RWPE1 (cell line): ENCODE results near the gene MBTPS1.

Experiments used
- CTCF ChIA-PET: fragments of 350-600 bp; sonication (Branson Sonifier 250); formaldehyde crosslinking; extraction: SDS; loops from one replicate; lab custom pipeline; 2021; lab: Yijun Ruan, JAX
- POLR2A ChIA-PET: fragments of 400-600 bp; formaldehyde crosslinking; extraction: SDS; loops from one replicate; lab custom pipeline; 2020; ENCODE audit warnings: antibody characterized with exemption; ENCODE audit not compliant: low non-redundant PET; lab: Yijun Ruan, JAX
- DNase-seq: peaks from one replicate; pipeline ENCODE4 v3.0.0; 2012; ENCODE audit warnings: low spot score
- H3K27ac ChIP-seq: fragments of 450-650 bp; 2 replicates; pipeline ENCODE4 v1.5.1; 2017
- CTCF ChIP-seq: fragments of 450-650 bp; conservative IDR thresholded peaks from 2 replicates; pipeline ENCODE4 v1.5.1; 2017; ENCODE audit warnings: low read depth, mild to moderate bottlenecking

The MBTPS1 gene

GRCh38 chr16:84049403-84050060 is 67.2 kb downstream of the MBTPS1 start:
- POLR2A ChIA-PET = no interaction called here
- no peak for DNase-seq
- no peak overlapping the region for H3K27ac ChIP-seq
- TF ChIP-seq CTCF = no peak
- CTCF ChIA-PET = no interaction called here

- ChIA-PET POLR2A (no interaction called here), CTCF (interaction anchor here (1.1 to 1.3 kb wide), 2 partner anchors 15 to 95 kb away, joined by 4 read pairs; no protein-coding TSS in a partner anchor)
- no peak for DNase-seq
- no peak for TF ChIP-seq CTCF
- H3K27ac ChIP-seq = no peak overlapping the region
These were observed 67.9 kb downstream of the MBTPS1 start for GRCh38 chr16:84048871-84049270.

DNA sequence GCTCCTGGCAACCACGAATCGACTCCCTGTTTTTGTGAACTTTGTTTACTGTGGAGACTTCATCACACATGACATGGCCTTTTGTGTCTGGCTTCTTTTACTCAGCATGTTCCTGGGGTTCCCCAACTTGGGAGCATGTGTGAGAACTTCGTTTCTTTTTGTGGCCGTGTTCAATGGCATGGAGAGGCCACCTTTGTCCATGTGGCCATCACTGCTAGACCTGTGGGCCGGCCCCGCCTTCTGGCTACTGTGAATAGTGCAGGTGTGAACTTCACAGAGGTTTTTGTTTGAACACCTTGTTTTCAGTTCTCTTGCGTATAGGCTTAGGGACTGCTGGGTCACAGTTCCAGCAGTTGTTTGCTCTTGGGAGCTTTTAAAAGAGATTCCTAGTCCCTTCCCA is 68.5 kb downstream of the MBTPS1 start:
- no peak overlapping the region for H3K27ac ChIP-seq
- no peak for TF ChIP-seq CTCF
- ChIA-PET CTCF (interaction anchor here (0.6 to 1.3 kb wide), 4 partner anchors 15 to 1230 kb away, joined by 3 to 4 read pairs (median 4); no protein-coding TSS in a partner anchor), POLR2A (no interaction called here)
- no peak for DNase-seq

- 0 out of 2 replicates have a peak overlapping the region, but pooled peaks have one; percentile 9 for H3K27ac ChIP-seq
- ChIA-PET CTCF (interaction anchor here (0.6 to 1.3 kb wide), 3 partner anchors 16 to 1231 kb away, joined by 4 read pairs; no protein-coding TSS in a partner anchor), POLR2A (no interaction called here)
- DNase-seq = no peak
- no peak for TF ChIP-seq CTCF
These were observed 69.1 kb downstream of the MBTPS1 start for GRCh38 chr16:84047626-84048025.

- no peak for DNase-seq
- ChIA-PET CTCF (interaction anchor here (0.6 to 3.1 kb wide), 3 partner anchors 56 to 90 kb away, joined by 3 to 10 read pairs (median 3); no protein-coding TSS in a partner anchor), POLR2A (no interaction called here)
- H3K27ac ChIP-seq = 0 out of 2 replicates have a peak overlapping the region, but pooled peaks have one; percentile 9
- TF ChIP-seq CTCF = no peak
These were observed 69.5 kb downstream of the MBTPS1 start for GRCh38 chr16:84047206-84047605.

- DNase-seq = no peak
- POLR2A ChIA-PET = no interaction called here
- no peak overlapping the region for H3K27ac ChIP-seq
- TF ChIP-seq CTCF = no peak
- CTCF ChIA-PET = interaction anchor here (0.6 to 3.1 kb wide), 5 partner anchors 20 to 342 kb away, joined by 3 to 10 read pairs (median 5); no protein-coding TSS in a partner anchor
These were observed 70.8 kb downstream of the MBTPS1 start for GRCh38 chr16:84045818-84046470.
